Measurements from ENCODE around the gene KLHL26. TPM values are rescaled to one million over a fixed set of nuclear protein-coding genes. Genes with fewer than 3 reads are reported as not detected.

The KLHL26 gene
- total and polyA plus RNA-seq, 9 of the 15 experiments (the other 6 are each of a cell fraction or from before 2014, with no cell fraction given), result 0.13 to 13.3 (median 1.4) TPM

GRCh38 chr19:18596752-18597157, 40.1 kb upstream of the KLHL26 start:
- 0 out of 2 replicates have a peak overlapping the region, but pooled peaks have one; percentile 16 for H3K4me3 ChIP-seq
- BruUV-seq (replicated peaks), result no TSS peak
- no peaks in the 10 kb centered on the region; the same call in 2 of the 3 replicates for H3K36me3 ChIP-seq (ENCODE audit: control insufficient read depth, insufficient read depth, low read length)
- peak overlapping the region; percentile 99 for H2AFZ ChIP-seq (ENCODE audit: low read depth, low read length)
- H3K27me3 ChIP-seq (ENCODE audit: control insufficient read depth in 2 of 2, insufficient read depth in 2 of 2, low read length in 2 of 2), result no peaks in the 10 kb centered on the region
- WGBS (ENCODE audit: insufficient coverage, low coverage, missing lambda C conversion rate), result 2% methylated on average over 19 of the region's 21 CpGs
- H3K4me2 ChIP-seq (ENCODE audit: insufficient read depth, low read length), result peak overlapping the region; percentile 77
- H3K9me1 ChIP-seq (ENCODE audit: control insufficient read depth, insufficient read depth, low read length), result no peaks in the 10 kb centered on the region
- FAIRE-seq (peak; percentile 99), ATAC-seq (peak; percentile 92), DNase-seq (ENCODE audit: extremely low read depth in 1 of 4, low spot score in 3 of 4) (peak; percentile 92 to 95 (median 94))
- peak overlapping the region; percentile 49 to 89 for H3K9ac ChIP-seq (ENCODE audit: insufficient read depth in 1 of 2, low read depth in 2 of 2, low read length in 2 of 2)
- peaks cover 21 to 69% of the 10 kb centered on the region in 2 experiments for H3K4me1 ChIP-seq (replicated peaks in 1 of 2; ENCODE audit: control insufficient read depth in 2 of 2, insufficient read depth in 2 of 2, low read length in 2 of 2)
- no peaks in the 10 kb centered on the region for H4K20me1 ChIP-seq (replicated peaks; ENCODE audit: control insufficient read depth, insufficient read depth, low read length)
- intact Hi-C loops (cut with micrococcal nuclease), result loop anchor here (10.0 kb wide), 1 partner anchor 248 kb away; no protein-coding TSS in a partner anchor
- H3K9me3 ChIP-seq (replicated peaks; ENCODE audit: control insufficient read depth, insufficient read depth, low read depth, low read length), result no peaks in the 10 kb centered on the region
- H3K79me2 ChIP-seq (ENCODE audit: control insufficient read depth, insufficient read depth, low read length), result no peaks in the 10 kb centered on the region
- CTCF ChIA-PET (ENCODE audit: low intra/inter-chr PET ratio), result no interaction called here
- in situ Hi-C loops (cut with MboI), result no loop called here
- peak overlapping the region; percentile 59; the same call in 2 of the 3 replicates for H3K27ac ChIP-seq (ENCODE audit: extremely low read depth, low read depth, low read length)
- POLR2A ChIA-PET, result interaction anchor here (0.8 kb wide), 1 partner anchor 9 kb away, joined by 3 read pairs; no protein-coding TSS in a partner anchor
- no peak for TF ChIP-seq KHSRP (IDR thresholded peaks at IDR 0.05)
- no peak for TF ChIP-seq EZH2 (IDR thresholded peaks at IDR 0.05; ENCODE audit: borderline replicate concordance, low read depth, low read length)
- no peak for TF ChIP-seq CSDE1 (IDR thresholded peaks at IDR 0.05)
- TF ChIP-seq, protein P1, sequence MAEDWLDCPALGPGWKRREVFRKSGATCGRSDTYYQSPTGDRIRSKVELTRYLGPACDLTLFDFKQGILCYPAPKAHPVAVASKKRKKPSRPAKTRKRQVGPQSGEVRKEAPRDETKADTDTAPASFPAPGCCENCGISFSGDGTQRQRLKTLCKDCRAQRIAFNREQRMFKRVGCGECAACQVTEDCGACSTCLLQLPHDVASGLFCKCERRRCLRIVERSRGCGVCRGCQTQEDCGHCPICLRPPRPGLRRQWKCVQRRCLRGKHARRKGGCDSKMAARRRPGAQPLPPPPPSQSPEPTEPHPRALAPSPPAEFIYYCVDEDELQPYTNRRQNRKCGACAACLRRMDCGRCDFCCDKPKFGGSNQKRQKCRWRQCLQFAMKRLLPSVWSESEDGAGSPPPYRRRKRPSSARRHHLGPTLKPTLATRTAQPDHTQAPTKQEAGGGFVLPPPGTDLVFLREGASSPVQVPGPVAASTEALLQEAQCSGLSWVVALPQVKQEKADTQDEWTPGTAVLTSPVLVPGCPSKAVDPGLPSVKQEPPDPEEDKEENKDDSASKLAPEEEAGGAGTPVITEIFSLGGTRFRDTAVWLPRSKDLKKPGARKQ (CRISPR knock-in tag; IDR thresholded peaks at IDR 0.05), result no peak
- TF ChIP-seq KLF1 (tag; IDR thresholded peaks at IDR 0.05), result no peak
- TF ChIP-seq PPARD (CRISPR knock-in tag; IDR thresholded peaks at IDR 0.05), result no peak
- no peak for TF ChIP-seq ETV6 (IDR thresholded peaks at IDR 0.05; ENCODE audit: borderline replicate concordance in 1 of 2, low read depth in 2 of 2, low read length in 1 of 2)
- TF ChIP-seq ETV6 (CRISPR knock-in tag; IDR thresholded peaks at IDR 0.05; ENCODE audit: borderline replicate concordance), result no peak
- TF ChIP-seq, protein P2, sequence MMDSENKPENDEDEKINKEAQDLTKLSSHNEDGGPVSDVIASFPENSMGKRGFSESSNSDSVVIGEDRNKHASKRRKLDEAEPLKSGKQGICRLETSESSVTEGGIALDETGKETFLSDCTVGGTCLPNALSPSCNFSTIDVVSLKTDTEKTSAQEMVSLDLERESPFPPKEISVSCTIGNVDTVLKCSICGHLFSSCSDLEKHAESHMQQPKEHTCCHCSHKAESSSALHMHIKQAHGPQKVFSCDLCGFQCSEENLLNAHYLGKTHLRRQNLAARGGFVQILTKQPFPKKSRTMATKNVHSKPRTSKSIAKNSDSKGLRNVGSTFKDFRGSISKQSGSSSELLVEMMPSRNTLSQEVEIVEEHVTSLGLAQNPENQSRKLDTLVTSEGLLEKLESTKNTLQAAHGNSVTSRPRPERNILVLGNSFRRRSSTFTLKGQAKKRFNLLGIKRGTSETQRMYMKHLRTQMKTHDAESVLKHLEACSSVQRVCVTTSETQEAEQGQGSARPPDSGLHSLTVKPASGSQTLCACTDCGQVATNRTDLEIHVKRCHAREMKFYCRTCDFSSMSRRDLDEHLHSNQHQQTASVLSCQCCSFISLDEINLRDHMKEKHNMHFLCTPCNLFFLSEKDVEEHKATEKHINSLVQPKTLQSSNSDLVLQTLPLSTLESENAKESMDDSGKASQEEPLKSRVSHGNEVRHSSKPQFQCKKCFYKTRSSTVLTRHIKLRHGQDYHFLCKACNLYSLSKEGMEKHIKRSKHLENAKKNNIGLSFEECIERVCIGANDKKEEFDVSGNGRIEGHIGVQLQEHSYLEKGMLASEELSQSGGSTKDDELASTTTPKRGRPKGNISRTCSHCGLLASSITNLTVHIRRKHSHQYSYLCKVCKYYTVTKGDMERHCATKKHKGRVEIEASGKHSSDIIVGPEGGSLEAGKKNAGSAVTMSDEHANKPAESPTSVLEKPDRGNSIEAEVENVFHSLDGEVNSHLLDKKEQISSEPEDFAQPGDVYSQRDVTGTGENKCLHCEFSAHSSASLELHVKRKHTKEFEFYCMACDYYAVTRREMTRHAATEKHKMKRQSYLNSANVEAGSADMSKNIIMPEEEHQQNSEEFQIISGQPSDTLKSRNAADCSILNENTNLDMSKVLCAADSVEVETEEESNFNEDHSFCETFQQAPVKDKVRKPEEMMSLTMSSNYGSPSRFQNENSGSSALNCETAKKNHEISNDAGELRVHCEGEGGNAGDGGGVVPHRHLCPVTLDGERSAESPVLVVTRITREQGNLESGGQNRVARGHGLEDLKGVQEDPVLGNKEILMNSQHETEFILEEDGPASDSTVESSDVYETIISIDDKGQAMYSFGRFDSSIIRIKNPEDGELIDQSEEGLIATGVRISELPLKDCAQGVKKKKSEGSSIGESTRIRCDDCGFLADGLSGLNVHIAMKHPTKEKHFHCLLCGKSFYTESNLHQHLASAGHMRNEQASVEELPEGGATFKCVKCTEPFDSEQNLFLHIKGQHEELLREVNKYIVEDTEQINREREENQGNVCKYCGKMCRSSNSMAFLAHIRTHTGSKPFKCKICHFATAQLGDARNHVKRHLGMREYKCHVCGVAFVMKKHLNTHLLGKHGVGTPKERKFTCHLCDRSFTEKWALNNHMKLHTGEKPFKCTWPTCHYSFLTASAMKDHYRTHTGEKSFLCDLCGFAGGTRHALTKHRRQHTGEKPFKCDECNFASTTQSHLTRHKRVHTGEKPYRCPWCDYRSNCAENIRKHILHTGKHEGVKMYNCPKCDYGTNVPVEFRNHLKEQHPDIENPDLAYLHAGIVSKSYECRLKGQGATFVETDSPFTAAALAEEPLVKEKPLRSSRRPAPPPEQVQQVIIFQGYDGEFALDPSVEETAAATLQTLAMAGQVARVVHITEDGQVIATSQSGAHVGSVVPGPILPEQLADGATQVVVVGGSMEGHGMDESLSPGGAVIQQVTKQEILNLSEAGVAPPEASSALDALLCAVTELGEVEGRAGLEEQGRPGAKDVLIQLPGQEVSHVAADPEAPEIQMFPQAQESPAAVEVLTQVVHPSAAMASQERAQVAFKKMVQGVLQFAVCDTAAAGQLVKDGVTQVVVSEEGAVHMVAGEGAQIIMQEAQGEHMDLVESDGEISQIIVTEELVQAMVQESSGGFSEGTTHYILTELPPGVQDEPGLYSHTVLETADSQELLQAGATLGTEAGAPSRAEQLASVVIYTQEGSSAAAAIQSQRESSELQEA (IDR thresholded peaks at IDR 0.05; ENCODE audit: low read depth), result no peak
- TF ChIP-seq ZBTB5 (IDR thresholded peaks at IDR 0.05), result no peak
- peak; percentile 83 for TF ChIP-seq POLR2G (IDR thresholded peaks at IDR 0.05; ENCODE audit: low read depth, low read length)
